Gastrocnemius medialis (tissue), 4 donors: ENCODE measurements around the gene CELF1.

ENCODE experiments used
- CTCF ChIP-seq, 5 experiments: fragments of 450-650 bp in 3 of 5; fragments of 200-600 bp in 2 of 5; sonication (generic) in 2 of 5; IDR thresholded peaks in 4 of 5; conservative IDR thresholded peaks in 1 of 5; 1 replicate in 4 of 5; 2 replicates in 1 of 5; pipeline ENCODE4 v1.5.1; 2016 to 2019; ENCODE audit warnings: antibody characterized with exemption in 5 of 5, mild to moderate bottlenecking in 3 of 5, moderate library complexity in 3 of 5
- POLR2A ChIP-seq, 2 donors: fragments of 450-650 bp; IDR thresholded peaks; one replicate each; pipeline ENCODE4 v1.6.1; 2017; ENCODE audit warnings: antibody characterized with exemption in 2 of 2, mild to moderate bottlenecking in 2 of 2, moderate library complexity in 2 of 2

GRCh38 chr11:47552056-47552565 is 821 bp downstream of the CELF1 start:
- no peak for TF ChIP-seq CTCF (IDR thresholded peaks at IDR 0.05 in 4 of 5, conservative IDR thresholded peaks at IDR 0.05 in 1 of 5)
- no peak for TF ChIP-seq POLR2A (IDR thresholded peaks at IDR 0.05)
